GM23248 (cell line): ENCODE data around the gene SIX4.

Experiments
- EZH2 ChIP-seq: fragments of 200-600 bp; sonication (generic); IDR thresholded peaks from 2 replicates; pipeline ENCODE4 v1.6.1; 2018; ENCODE audit warnings: antibody characterized with exemption, mild to moderate bottlenecking; ENCODE audit not compliant: insufficient read depth, poor library complexity, severe bottlenecking
- EZH2phosphoT487 ChIP-seq: fragments of 200-600 bp; sonication (generic); IDR thresholded peaks from 2 replicates; pipeline ENCODE4 v1.6.1; 2018; ENCODE audit warnings: antibody characterized with exemption, moderate library complexity, mild to moderate bottlenecking, low read depth; ENCODE audit not compliant: insufficient read depth

DNA sequence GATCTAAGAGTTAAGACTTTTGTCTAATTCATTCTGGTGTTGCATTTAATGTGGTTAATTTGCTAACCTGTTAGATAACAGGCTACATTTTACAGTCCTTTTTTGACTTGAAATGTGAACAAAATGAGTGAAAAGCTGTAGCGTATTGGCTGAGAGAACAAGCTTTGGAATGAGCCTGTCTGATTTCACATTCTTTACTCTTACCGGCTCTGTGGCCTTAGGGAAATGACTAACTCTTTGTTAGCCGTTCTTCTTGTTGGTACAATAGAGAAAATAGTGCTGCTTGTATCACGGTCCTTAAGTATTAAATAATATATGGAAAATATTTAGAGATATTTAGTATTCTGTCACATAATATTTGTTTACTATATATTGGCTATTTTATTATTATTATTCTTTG is 12.3 kb upstream of the SIX4 start:
- TF ChIP-seq EZH2 (no peak), EZH2phosphoT487 (no peak)
